SK-N-SH (cell line): ENCODE data around the gene CITED1.

Experiments
- CTCF ChIP-seq: fragments of 200-600 bp; sonication (generic); IDR thresholded peaks from 2 replicates; pipeline ENCODE4 v1.6.1; 2017; ENCODE audit warnings: antibody characterized with exemption, mild to moderate bottlenecking, moderate library complexity
- FOSL2 ChIP-seq: IDR thresholded peaks from 2 replicates; pipeline ENCODE4 v1.4.0; 2012; ENCODE audit warnings: low read depth, mild to moderate bottlenecking, moderate library complexity, borderline replicate concordance
- MAX ChIP-seq: IDR thresholded peaks from 2 replicates; pipeline ENCODE4 v1.4.0; 2012; ENCODE audit warnings: low read depth
- PBX3 ChIP-seq: IDR thresholded peaks from 2 replicates; pipeline ENCODE4; 2012
- POLR2AphosphoS5 ChIP-seq: IDR thresholded peaks from 2 replicates; pipeline ENCODE4 v1.6.1; 2012; ENCODE audit warnings: low read depth, low read length
- REST ChIP-seq: IDR thresholded peaks from 2 replicates; pipeline ENCODE4 v1.6.1; 2012; ENCODE audit warnings: mild to moderate bottlenecking, low read depth, low read length, moderate library complexity
- SIN3A ChIP-seq: IDR thresholded peaks from 2 replicates; pipeline ENCODE4 v1.6.1; 2012; ENCODE audit warnings: low read depth, mild to moderate bottlenecking, low read length, moderate library complexity, borderline replicate concordance
- USF1 ChIP-seq: IDR thresholded peaks from 2 replicates; pipeline ENCODE4 v1.4.0; 2012; ENCODE audit warnings: low read depth, borderline replicate concordance
- YY1 ChIP-seq: IDR thresholded peaks from 2 replicates; pipeline ENCODE4 v1.4.0; 2012; ENCODE audit warnings: low read depth, mild to moderate bottlenecking

- no peak for TF ChIP-seq FOSL2
- no peak for TF ChIP-seq POLR2AphosphoS5
- TF ChIP-seq USF1, result no peak
- TF ChIP-seq SIN3A, result no peak
- no peak for TF ChIP-seq CTCF
- no peak for TF ChIP-seq REST
- no peak for TF ChIP-seq YY1
- no peak for TF ChIP-seq PBX3
- TF ChIP-seq MAX, result no peak
These were observed 40.7 kb upstream of the CITED1 start for GRCh38 chrX:72346302-72346949.
